Measurements from ENCODE around the gene SOX10. TPM values are rescaled to one million over a fixed set of nuclear protein-coding genes. Genes with fewer than 3 reads are reported as not detected.

The SOX10 gene
- total RNA-seq, 1 donor from 2014 or later: 1.2 TPM

DNA sequence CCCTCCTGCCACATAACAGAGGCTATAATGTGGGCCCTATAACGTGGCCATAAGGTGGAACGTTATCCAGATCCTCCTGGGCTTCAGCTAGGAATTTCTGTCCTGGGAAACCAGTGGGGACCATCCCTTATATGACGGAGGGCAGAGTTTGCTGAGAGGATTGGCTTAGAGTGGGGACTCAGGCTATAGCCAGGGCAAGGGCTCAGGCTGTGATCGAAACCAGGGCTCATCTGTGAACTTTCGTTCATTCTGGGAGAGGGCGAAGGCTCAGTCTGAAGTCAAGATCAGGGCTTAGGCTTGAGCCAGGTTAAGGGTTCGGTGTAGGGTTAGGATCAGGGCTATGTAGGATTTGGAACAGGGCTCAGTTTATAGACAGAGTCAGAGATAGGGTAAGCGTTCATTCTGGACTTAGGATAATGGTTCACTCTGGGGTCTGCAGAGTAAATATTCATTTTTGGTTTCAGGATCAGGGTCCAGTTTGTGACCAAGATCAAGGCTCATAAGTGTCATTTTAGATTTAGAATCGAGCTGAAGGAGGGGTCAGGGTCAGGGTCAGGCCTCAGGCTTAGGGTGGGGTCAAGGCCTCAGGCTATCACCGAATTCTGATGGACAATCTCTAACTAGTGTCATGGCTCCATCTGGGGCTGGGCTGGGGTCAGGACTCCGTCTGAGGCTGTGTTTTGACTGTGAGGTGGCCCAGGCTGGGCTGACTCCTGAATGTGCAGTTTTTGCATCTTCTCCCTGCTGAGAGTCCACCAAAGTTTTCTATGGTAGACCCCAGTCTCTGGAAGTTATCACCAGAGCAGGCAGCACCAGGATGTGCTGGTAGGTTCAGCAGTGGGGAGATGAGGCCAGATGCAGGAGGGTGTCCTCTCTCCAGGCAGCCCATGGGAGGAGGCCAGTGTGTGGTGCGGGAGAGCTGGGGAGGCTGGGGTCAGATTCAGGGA lies 33.9 kb upstream of the SOX10 start:
- no peak for ATAC-seq (ENCODE audit: poor library complexity)
- intact Hi-C loops (cut with DNase I): no loop called here

DNA sequence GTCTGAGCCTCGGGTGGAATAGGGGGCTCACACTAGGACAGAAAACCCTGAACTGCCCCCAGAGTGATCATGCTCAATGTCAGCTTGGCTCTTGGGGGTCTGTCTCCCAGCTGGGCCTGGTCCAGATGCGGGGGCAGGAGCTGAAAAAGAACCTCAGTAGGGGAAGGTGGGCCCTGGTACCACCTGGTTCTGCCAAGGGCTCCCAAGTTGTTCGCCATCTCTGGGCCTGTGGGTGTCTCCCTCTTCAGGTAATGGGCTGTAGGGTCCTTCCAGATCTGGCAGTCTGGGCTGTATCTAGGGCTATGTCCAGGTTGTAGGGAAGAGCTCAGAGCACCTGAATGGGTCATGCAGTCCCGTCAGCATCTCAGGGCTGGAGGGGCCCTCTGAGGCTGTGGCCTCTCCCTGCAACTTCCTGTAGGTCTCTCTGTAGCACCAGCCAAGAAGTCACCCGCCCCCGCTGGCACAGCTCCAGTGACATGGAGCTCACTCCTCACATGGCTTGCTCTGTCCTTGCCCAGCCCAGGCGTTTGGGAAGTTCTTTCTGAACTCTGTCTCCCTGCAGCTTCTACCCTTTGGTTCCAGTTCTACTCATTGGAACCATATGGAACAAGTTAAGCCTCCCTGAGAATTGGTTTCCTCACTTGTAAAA lies 33.0 kb upstream of the SOX10 start:
- intact Hi-C loops (cut with DNase I): no loop called here
- peak; percentile 90 for ATAC-seq (ENCODE audit: poor library complexity)

More for the DNA sequence above, 33.9 kb upstream of the SOX10 start:
- DNase-seq: no peak

DNA sequence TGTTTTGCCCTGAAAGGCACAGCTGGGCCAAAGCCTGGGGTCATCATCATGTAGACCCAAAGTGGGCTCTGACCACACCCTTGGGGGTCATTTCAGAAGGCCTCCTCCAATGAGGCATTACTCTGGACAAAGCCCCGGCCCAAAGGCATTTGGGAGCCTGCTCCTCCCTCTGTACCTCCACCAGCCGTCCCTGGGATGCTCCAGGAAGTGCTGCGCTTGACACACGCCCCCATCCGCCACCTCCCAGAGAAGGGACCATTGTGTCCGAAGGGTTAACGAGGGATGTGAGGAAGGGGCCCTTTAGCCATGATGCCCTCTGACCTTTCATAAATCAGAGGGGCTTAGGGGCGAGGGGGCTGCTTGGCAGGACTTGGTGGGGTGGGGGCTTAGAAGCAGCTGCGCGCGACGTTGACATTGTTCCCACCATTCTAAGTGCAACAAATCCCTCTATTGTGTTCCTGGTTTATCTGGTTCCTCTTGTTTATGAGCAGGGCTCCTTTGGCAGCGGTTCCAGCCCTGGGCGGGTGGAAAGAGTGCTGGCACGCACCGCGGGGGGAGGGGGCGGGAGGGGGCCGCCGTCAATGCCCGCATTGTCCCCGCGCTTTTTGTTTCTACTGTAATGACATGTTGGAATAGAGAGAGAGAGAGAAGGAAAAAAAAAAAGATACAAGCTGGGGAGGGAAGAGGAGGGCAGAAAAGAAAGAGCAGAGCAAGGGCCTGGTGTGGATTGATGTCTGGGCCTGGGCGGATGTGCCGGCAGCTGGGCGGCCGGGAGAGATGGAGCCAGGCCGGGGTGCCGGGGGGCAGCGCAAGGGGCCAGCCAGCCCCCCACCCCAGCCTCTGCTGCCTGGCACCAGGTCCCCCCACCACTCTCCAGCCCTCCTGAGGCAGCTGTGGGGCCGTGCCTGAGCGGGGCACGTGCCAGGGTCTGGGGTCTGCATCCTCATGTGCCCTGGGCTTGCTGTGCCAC lies 32.1 kb upstream of the SOX10 start:
- DNase-seq: peak; percentile 63
- intact Hi-C loops (cut with DNase I): no loop called here
- peak; percentile 66 for ATAC-seq (ENCODE audit: poor library complexity)

More for the DNA sequence above, 33.0 kb upstream of the SOX10 start:
- peak; percentile 91 for DNase-seq

DNA sequence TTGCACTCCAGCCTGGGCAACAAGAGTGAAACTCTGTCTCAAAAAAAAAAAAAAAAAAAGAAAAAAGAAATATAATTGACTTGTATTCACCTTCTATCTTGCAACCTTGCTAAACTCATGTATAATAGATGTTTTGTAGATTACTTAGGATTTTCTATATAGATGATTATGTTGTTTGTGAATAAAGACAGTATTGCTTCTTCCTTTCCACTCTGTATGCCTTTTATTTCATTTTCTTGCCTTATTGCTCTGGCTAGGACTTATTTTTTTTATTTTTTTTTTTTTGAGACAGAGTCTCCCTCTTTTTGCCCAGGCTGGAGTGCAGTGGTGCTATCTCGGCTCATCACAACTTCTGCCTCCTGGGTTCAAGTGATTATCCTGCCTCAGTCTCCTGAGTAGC lies 29.7 kb upstream of the SOX10 start:
- DNase-seq: no peak
- no peak for ATAC-seq (ENCODE audit: poor library complexity)
- intact Hi-C loops (cut with DNase I): no loop called here

- intact Hi-C loops (cut with DNase I): no loop called here
- ATAC-seq (ENCODE audit: poor library complexity) (no peak), DNase-seq (no peak)
These were observed 28.3 kb upstream of the SOX10 start for GRCh38 chr22:38012604-38013072.

DNA sequence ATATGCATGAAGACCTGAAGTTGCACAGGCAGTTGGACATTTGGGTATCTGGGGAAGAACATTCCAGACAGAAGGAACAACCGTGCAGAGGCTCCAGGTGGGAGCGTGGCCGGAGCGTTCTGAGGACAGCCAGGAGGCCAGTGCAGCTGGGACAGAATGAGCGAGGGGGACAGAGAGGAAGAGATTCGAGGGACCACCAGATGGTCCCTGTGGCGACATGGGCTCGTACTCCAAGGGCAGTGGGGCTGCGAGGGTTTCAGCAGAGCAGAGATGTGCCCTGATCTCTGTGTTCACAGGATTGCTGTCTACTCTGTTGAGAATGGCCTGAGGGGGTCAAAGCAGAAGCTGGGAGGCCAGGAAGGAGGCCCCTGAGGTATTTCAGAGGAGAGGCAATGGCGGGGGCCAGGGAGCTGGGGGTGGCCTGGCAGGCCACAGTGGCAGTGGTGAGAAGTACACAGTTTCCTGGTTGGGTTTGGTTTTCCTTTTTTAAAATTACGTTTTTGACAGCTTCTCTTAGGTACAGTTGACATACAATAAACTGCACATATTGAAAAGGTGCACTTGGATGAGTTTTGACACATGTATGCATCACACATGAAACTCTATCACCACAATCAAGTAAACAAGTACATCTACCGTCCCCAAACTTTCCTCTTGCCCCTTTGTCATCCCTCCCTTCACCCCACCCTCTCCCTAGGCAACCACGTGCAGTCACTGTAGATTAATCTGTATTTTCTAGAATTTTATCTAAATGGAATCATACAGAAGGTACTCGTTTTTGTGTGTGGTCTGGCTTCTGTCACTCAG lies 24.8 kb upstream of the SOX10 start:
- ATAC-seq (ENCODE audit: poor library complexity): no peak
- intact Hi-C loops (cut with DNase I): no loop called here

GRCh38 chr22:38007330-38007902 lies 23.1 kb upstream of the SOX10 start:
- ATAC-seq (ENCODE audit: poor library complexity) (no peak), DNase-seq (no peak)
- intact Hi-C loops (cut with DNase I): no loop called here

More for the DNA sequence above, 24.8 kb upstream of the SOX10 start:
- no peak for DNase-seq

GRCh38 chr22:38006906-38007305 lies 22.6 kb upstream of the SOX10 start:
- intact Hi-C loops (cut with DNase I): no loop called here
- no peak for DNase-seq
- no peak for ATAC-seq (ENCODE audit: poor library complexity)

DNA sequence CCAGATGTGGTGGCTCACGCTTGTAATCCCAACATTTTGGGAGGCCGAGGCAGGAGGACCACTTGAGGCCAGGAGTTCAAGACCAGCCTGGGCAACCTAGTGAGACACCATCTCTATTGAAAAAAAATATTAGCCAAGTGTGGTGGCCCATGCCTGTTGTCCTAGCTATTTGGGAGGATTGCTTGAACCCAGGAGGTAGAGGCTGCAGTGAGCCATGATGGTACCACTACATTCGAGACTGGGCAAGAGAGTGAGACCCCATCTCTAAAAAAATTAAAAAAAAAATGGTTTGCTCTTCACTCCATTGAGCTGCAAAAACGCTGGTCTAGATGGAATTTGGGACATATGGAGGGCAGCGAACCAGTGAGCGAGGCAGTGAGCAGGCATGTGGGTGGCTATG lies 21.6 kb upstream of the SOX10 start:
- ATAC-seq (ENCODE audit: poor library complexity): no peak
- intact Hi-C loops (cut with DNase I): no loop called here
- DNase-seq: no peak

DNA sequence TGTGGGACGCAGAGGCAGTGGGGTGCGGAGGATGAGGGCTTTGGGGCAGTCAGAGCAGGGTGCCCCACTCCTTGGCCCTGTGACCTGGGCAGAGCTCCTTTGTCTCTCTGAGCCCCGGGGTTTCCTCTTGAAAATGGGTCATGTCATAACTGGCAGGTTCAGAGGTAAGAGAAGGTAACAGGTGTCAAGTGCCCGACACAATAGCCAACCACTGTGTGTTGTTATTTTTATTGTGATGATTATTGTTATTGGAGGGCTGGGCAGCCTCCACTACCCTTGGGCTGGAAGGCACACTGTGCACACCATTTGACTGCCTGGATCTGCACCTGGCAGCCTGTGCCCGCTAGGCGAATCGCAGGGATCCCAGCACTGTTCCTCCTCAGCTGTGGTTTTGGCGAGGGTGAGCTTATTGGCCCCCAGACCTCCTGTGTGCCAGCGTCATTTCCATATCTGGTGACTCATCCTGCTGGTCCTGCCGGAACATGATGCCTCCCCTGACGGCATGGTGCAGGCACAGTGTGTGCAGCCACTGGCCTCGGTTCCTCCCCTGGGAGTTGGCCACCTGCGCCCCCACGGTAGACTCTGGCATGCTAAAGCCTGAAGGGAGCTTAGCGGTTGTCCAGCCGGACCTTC lies 15.4 kb upstream of the SOX10 start:
- intact Hi-C loops (cut with DNase I): no loop called here
- DNase-seq: no peak
- peak; percentile 14 for ATAC-seq (ENCODE audit: poor library complexity)

DNA sequence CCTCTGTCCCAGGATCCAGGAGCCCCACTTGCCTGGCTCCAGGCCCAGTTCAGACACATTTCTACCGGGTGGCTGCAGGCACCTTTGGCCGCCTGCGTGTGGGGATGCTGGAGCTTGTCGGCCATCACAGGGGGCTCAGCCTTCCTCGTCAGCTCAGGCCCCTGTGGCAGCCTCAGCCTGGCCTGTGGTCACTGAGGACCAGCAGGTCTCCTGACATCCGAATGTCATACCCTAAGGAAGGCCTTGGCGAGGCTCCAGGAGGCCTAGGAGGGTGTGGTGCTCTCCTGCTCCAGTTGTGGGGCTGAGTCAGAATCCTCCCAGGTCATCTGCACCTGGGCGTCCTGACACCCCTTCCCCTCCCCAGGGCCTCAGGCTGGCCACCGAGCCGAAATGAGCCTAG lies 14.9 kb upstream of the SOX10 start:
- no peak for DNase-seq
- ATAC-seq (ENCODE audit: poor library complexity): no peak
- intact Hi-C loops (cut with DNase I): no loop called here

- intact Hi-C loops (cut with DNase I): no loop called here
- DNase-seq: no peak
- no peak for ATAC-seq (ENCODE audit: poor library complexity)
These were observed 14.2 kb upstream of the SOX10 start for GRCh38 chr22:37998543-37998942.

DNA sequence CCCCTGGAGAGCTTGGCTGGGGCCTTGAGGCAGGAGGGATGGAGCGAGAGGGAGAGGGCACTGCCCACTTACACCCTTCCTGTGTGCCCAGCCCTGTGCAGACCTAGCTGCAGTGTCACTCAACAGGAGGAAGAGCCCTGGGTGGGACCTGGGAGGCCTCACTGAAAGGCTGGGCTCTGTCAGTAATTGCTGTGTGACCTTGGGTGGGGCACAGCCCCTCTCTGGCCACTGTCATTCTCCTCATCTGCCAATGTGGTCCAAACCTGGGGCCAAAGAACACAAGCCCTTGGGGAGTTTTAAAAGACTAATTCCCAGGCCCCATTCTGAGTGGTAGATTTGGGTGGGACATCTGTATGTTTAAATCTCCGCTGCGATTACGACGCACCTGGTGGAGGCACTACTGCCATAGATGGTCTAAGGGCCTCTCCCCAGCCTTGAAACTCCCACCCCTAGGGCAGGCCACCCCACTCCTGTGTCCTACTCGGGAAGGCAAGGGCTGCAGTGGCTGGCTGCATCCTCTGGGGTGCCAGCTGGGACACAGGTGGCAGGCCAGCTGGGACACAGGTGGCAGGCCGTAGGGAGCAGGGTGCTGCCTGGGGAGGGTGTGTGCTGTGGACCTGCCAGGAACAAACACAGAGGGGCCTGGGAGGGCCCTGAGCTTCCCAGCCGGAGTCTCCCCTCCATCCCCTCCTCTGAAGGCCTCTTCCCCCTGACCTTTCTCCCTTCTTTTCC lies 12.3 kb upstream of the SOX10 start:
- ATAC-seq (ENCODE audit: poor library complexity) (no peak), DNase-seq (no peak)
- intact Hi-C loops (cut with DNase I): no loop called here

DNA sequence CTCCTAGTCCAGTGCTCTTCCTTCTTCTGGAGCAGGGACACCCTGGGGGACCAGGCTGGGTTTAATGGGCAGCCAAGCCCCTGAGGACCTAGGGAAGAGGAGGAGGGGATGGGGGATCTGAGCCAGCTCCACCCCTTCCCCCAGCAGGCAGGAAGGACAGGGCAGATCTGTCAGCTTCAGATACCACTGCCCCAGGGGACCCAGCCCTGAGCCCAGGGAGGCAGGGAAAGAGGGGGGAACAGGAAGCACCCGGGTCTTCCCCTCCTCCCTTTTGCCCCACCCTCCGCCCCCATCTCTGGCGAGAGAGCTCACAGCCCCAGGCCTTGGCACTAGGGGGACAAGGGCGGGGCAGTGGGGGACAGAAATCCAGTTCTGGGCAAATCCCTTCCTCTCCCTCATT lies 11.7 kb upstream of the SOX10 start:
- ATAC-seq (ENCODE audit: poor library complexity) (peak; percentile 10), DNase-seq (no peak)
- intact Hi-C loops (cut with DNase I): no loop called here

DNA sequence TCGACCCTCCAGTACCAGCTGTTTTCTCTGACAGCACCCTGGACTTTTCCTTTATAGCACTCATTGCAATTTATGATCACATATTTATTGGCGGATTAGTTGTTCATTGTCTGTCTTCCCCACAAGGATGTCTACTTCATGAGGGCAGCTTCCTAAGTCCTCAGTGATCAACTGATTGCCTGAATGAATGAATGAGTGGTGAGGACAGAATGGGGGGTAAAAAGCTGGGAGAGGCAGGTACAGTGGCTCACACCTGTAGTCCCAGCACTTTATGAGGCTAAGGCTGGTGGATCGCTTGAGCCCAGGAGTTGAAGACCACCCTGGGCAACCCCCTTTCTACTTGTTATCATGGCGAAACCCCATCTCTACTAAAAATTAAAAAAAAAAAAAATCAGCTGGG lies 11.1 kb upstream of the SOX10 start:
- DNase-seq (no peak), ATAC-seq (ENCODE audit: poor library complexity) (no peak)
- intact Hi-C loops (cut with DNase I): no loop called here

GRCh38 chr22:37994982-37995381 lies 10.6 kb upstream of the SOX10 start:
- intact Hi-C loops (cut with DNase I): no loop called here
- ATAC-seq (ENCODE audit: poor library complexity): no peak
- DNase-seq: no peak

GRCh38 chr22:37994049-37994448 lies 9.7 kb upstream of the SOX10 start:
- intact Hi-C loops (cut with DNase I): no loop called here
- DNase-seq (no peak), ATAC-seq (ENCODE audit: poor library complexity) (no peak)
